Measurements from ENCODE around the gene TMEM207. TPM values are rescaled to one million over a fixed set of nuclear protein-coding genes. Genes with fewer than 3 reads are reported as not detected.

Gene TMEM207
- total and polyA plus RNA-seq, 2 of the 8 experiments (the other 6 are each of a cell fraction or from before 2014, with no cell fraction given) = not detected

DNA sequence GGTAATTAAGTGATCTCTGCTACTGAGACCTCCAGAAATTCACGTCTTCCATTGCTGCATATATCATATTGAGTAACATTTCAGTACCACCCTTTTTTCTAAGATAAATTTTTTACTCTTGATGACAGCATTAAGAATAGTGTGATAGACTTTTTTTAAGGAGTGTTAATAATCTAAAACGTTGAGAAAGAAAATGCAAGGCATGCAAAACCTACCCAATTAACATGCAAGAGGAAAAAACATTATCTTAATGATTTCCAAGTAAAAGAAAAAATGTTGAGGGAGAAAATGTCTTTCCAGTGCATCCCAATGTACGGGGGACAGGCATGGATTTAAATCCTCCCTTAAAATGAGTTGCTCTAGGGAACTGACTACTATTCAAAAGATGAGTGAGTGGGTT lies 61.0 kb downstream of the TMEM207 start:
- Histone ChIP-seq H3K4me3 (ENCODE audit: extremely low read depth in 1 of 4, insufficient read depth in 2 of 4, low read depth in 3 of 4, low read length in 4 of 4) (no peak overlapping the region), H2BK12ac (ENCODE audit: low read depth, low read length) (no peak overlapping the region)
- POLR2A ChIA-PET (ENCODE audit: partially characterized antibody) = no interaction called here

More for the DNA sequence above, 61.0 kb downstream of the TMEM207 start:
- Histone ChIP-seq H3K18ac (ENCODE audit: extremely low read depth, low read length) (no peak overlapping the region), H3K23ac (ENCODE audit: insufficient read length) (no peak overlapping the region), H3K27me3 (replicated peaks in 1 of 4; ENCODE audit: control insufficient read depth in 3 of 4, extremely low read depth in 1 of 4, insufficient read depth in 3 of 4, low read length in 3 of 4) (no peaks in the 10 kb centered on the region), H2AFZ (ENCODE audit: low read length) (no peak overlapping the region), H3K56ac (replicated peaks; ENCODE audit: insufficient read length, low read depth, low read length) (no peak overlapping the region), H4K8ac (ENCODE audit: extremely low read depth, insufficient read depth, low read length) (no peak overlapping the region), H2BK20ac (ENCODE audit: low read length) (no peak overlapping the region), H3K4me1 (replicated peaks in 1 of 4; ENCODE audit: control insufficient read depth in 3 of 4, insufficient read depth in 4 of 4, low read length in 3 of 4) (peaks cover 0 to 3% (median 0%) of the 10 kb centered on the region in 4 experiments; a peak in 1 of 7 replicates), H3K36me3 (ENCODE audit: control insufficient read depth in 2 of 4, insufficient read depth in 4 of 4, low read length in 3 of 4) (no peaks in the 10 kb centered on the region), H4K20me1 (replicated peaks in 1 of 2; ENCODE audit: control insufficient read depth in 1 of 2, insufficient read depth in 2 of 2, low read length in 2 of 2) (no peaks in the 10 kb centered on the region), H3K23me2 (ENCODE audit: low read depth, low read length) (no peaks in the 10 kb centered on the region), H3K79me1 (ENCODE audit: low read depth, low read length) (no peaks in the 10 kb centered on the region), H3K4ac (replicated peaks; ENCODE audit: insufficient read length, low read depth, low read length) (no peak overlapping the region), H3K4me2 (ENCODE audit: insufficient read depth in 1 of 2, low read depth in 2 of 2, low read length in 2 of 2) (no peak overlapping the region), H2AK5ac (ENCODE audit: low read depth, low read length) (no peak overlapping the region), H3K79me2 (ENCODE audit: control insufficient read depth in 1 of 2, insufficient read depth in 2 of 2, low read length in 2 of 2) (no peaks in the 10 kb centered on the region), H2BK15ac (ENCODE audit: low read length) (no peak overlapping the region), H3K14ac (ENCODE audit: insufficient read length) (no peak overlapping the region), H3K9ac (replicated peaks in 1 of 4; ENCODE audit: extremely low read depth in 1 of 4, low read depth in 3 of 4, low read length in 3 of 4) (no peak overlapping the region), H2BK120ac (replicated peaks; ENCODE audit: low read depth, low read length) (no peak overlapping the region), H4K91ac (replicated peaks; ENCODE audit: insufficient read length, low read length) (no peak overlapping the region), H4K5ac (ENCODE audit: insufficient read length, low read depth, low read length) (no peak overlapping the region), H3K27ac (ENCODE audit: low read depth, low read length) (no peak overlapping the region), H2BK5ac (ENCODE audit: low read depth, low read length) (no peak overlapping the region), H3K9me3 (ENCODE audit: insufficient read depth in 2 of 2, low read depth in 1 of 2, low read length in 1 of 2) (no peaks in the 10 kb centered on the region)
- FAIRE-seq (no peak), DNase-seq (ENCODE audit: low read depth in 1 of 2, low spot score in 2 of 2) (no peak)
- no peak for TF ChIP-seq SP1 (IDR thresholded peaks at IDR 0.05; ENCODE audit: low read depth, low read length)
- no peak for TF ChIP-seq SRF (IDR thresholded peaks at IDR 0.05; ENCODE audit: low read depth, low read length)
- no peak for TF ChIP-seq NANOG (IDR thresholded peaks at IDR 0.05; ENCODE audit: insufficient read depth, low read depth, low read length, poor library complexity, severe bottlenecking)
- TF ChIP-seq SIX5 (IDR thresholded peaks at IDR 0.05; ENCODE audit: low read depth, low read length) = no peak
- no peak for TF ChIP-seq GTF2F1 (IDR thresholded peaks at IDR 0.05; ENCODE audit: borderline replicate concordance, low read depth, low read length)
- TF ChIP-seq CBX5 (IDR thresholded peaks at IDR 0.05; ENCODE audit: low read depth, low read length) = no peak
- TF ChIP-seq POU5F1 (IDR thresholded peaks at IDR 0.05; ENCODE audit: low read depth, low read length) = no peak
- no peak for TF ChIP-seq POLR2AphosphoS5 (IDR thresholded peaks at IDR 0.05; ENCODE audit: low read depth, low read length)
- TF ChIP-seq SIN3A (conservative IDR thresholded peaks at IDR 0.05 in 1 of 2, IDR thresholded peaks at IDR 0.05 in 1 of 2; ENCODE audit: low read depth in 1 of 2, low read length in 2 of 2) = no peak
- no peak for TF ChIP-seq TAF1 (IDR thresholded peaks at IDR 0.05; ENCODE audit: low read depth, low read length)
- TF ChIP-seq HDAC2 (IDR thresholded peaks at IDR 0.05; ENCODE audit: borderline replicate concordance in 1 of 2, low read depth in 2 of 2, low read length in 2 of 2) = no peak
- CTCF ChIA-PET (ENCODE audit: partially characterized antibody) = interaction anchor here (1.9 kb wide), 1 partner anchor 35 kb away, joined by 5 read pairs; no protein-coding TSS in a partner anchor
- WGBS, 2 experiments (ENCODE audit: extremely low coverage in 1 of 2, insufficient coverage in 1 of 2, insufficient read length in 1 of 2, insufficient replicate concordance in 2 of 2, low coverage in 1 of 2, low lambda C conversion rate in 2 of 2, missing lambda C conversion rate in 1 of 2) = 86% methylated on average over 3 of the region's 3 CpGs; no CpG with 5 or more reads in 1 of the 2 experiments

Data from H1 (cell line).